ENCODE results near the gene PCDHGB4. TPM values are rescaled to one million over a fixed set of nuclear protein-coding genes. Genes with fewer than 3 reads are reported as not detected.
A peak's percentile ranks its signal among the peaks of the same experiment; 100 is the strongest.
"Not testable (repeated sequence)": the region's sequence is repeated elsewhere in the genome, so short reads cannot be mapped to it uniquely, and the experiment has no call there.

PCDHGB4 gene
- total RNA-seq (2016; rRNA removed; fragmentation: Illumina TruSeq; extraction: Trizol) (1.7 and 3.3 TPM in 2 replicates), polyA plus RNA-seq (2011; rRNA removed) (1.7 and 2.1 TPM in 2 replicates), polyA minus RNA-seq (2011; rRNA and poly(A)+ RNA removed; ENCODE audit: low replicate concordance) (7.9 TPM in 1 of 2 replicates, not detected in the other), Bru-seq, nascent RNA (percentile 47 among the genes with signal in this experiment), BruChase-seq, experiment 1, labeled RNA remaining after a 6-hour chase (percentile 77 among the genes with signal in this experiment), BruChase-seq, experiment 2, labeled RNA remaining after a 2-hour chase (percentile 68 among the genes with signal in this experiment)
- total RNA-seq (2016; cell fraction: cytosol; rRNA removed; fragmentation: Illumina TruSeq; extraction: Trizol; ENCODE audit: low read depth), result 0.09 and 0.10 TPM in 2 replicates
- total RNA-seq (2016; cell fraction: insoluble cytoplasmic fraction; rRNA removed; fragmentation: Illumina TruSeq; extraction: Trizol), result 1.4 and 3.4 TPM in 2 replicates
- 0.24 and 0.43 TPM in 2 replicates for total RNA-seq (2016; cell fraction: membrane; rRNA removed; fragmentation: Illumina TruSeq; extraction: Trizol)
- total RNA-seq (2016; cell fraction: nucleus; rRNA removed; fragmentation: Illumina TruSeq; extraction: Trizol), result 4.9 and 5.3 TPM in 2 replicates
- 1.5 and 1.7 TPM in 2 replicates for polyA plus RNA-seq (2011; cell fraction: cytosol; rRNA removed)
- 2.5 and 2.6 TPM in 2 replicates for polyA plus RNA-seq (2011; cell fraction: nucleus; rRNA removed)
- polyA plus RNA-seq (2012), result 1.4 and 1.6 TPM in 2 replicates
- polyA plus RNA-seq (2016; cell fraction: cytosol; fragmentation: Illumina TruSeq; extraction: Trizol; ENCODE audit: low read depth), result 0.02 and 0.07 TPM in 2 replicates
- 0.84 and 1.1 TPM in 2 replicates for polyA plus RNA-seq (2016; cell fraction: insoluble cytoplasmic fraction; fragmentation: Illumina TruSeq; extraction: Trizol; ENCODE audit: low read depth)
- polyA plus RNA-seq (2016; cell fraction: membrane; fragmentation: Illumina TruSeq; extraction: Trizol; ENCODE audit: low read depth), result 0.15 and 0.19 TPM in 2 replicates
- 2.9 and 3.8 TPM in 2 replicates for polyA plus RNA-seq (2016; cell fraction: nucleus; fragmentation: Illumina TruSeq; extraction: Trizol; ENCODE audit: insufficient read depth, low read depth)
- 2.3 and 4.1 TPM in 2 replicates for polyA minus RNA-seq (2011; cell fraction: cytosol; rRNA and poly(A)+ RNA removed)
- 6.3 and 7.1 TPM in 2 replicates for polyA minus RNA-seq (2011; cell fraction: nucleus; rRNA and poly(A)+ RNA removed)
- long read RNA-seq, experiment 1, full-length matches to known transcripts, result 1 of 1 reads
- long read RNA-seq, experiment 1, partial matches to known transcripts, result 0 of 1 reads
- long read RNA-seq, experiment 1, other reads (novel, unspliced or antisense), result 0 of 1 reads
- long read RNA-seq, experiment 2, full-length matches to known transcripts, result 3 of 3 reads
- long read RNA-seq, experiment 2, partial matches to known transcripts, result 0 of 3 reads
- long read RNA-seq, experiment 2, other reads (novel, unspliced or antisense), result 0 of 3 reads

DNA sequence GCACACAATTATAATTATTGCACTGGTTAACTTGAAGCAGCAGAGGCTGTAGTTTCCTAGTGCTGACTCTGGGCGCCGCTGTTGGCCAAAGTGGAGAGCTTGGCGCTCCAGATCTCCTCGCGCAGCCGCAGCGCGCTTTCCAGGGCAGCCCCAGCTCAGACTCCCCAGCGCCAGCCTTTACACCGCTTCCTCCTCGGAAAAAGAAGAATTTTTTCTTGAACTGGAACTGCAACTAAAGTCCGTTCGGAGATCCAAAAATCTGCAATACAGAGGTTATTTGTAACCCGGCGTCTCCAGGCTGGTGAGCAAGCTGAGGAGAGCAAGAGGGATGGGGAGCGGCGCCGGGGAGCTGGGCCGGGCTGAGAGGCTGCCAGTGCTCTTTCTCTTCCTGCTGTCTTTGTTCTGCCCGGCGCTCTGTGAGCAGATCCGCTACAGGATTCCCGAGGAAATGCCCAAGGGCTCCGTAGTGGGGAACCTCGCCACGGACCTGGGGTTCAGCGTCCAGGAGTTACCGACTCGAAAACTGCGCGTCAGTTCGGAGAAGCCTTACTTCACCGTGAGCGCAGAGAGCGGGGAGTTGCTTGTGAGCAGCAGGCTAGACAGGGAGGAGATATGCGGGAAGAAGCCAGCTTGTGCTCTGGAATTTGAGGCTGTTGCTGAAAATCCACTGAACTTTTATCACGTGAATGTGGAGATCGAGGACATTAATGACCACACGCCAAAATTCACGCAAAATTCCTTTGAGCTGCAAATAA is at the start of gene PCDHGB4:
Gene PCDHGB4 (plus strand): TSS at position 142 of the 755 bp plus-strand sequence. CDS start 187 bp downstream, at position 329.
- FAIRE-seq (peak; percentile 44), DNase-seq (ENCODE audit: low spot score) (peak; percentile 16), ATAC-seq (peak; percentile 96)
- H3K27ac ChIP-seq (ENCODE audit: extremely low read length, insufficient read depth, low read length); H3K9ac ChIP-seq (ENCODE audit: insufficient read depth, low read depth, low read length); H3K27me3 ChIP-seq (ENCODE audit: control insufficient read depth in 1 of 2, insufficient read depth in 2 of 2, low read length in 2 of 2); H3K36me3 ChIP-seq (replicated peaks in 1 of 2; ENCODE audit: control insufficient read depth in 1 of 2, insufficient read depth in 2 of 2, low read length in 2 of 2); H4K20me1 ChIP-seq (ENCODE audit: insufficient read depth, low read length); in situ Hi-C loops (cut with HindIII; ENCODE audit: extremely low pct_ligation_motif_present, low pct_unique_long_range_greater_than_20kb); H3K79me2 ChIP-seq (ENCODE audit: insufficient read depth, low read length); intact Hi-C loops (cut with micrococcal nuclease; ENCODE audit: unreplicated experiment); H2AFZ ChIP-seq (ENCODE audit: low read length); H3K4me1 ChIP-seq (ENCODE audit: insufficient read depth, low read length): not testable (repeated sequence)
- Histone ChIP-seq H3K4me2 (ENCODE audit: low read depth, low read length) (peak within 1 kb of the TSS; percentile 51), H3K4me3 (replicated peaks in 1 of 3; ENCODE audit: insufficient read depth in 1 of 3, low read depth in 2 of 3, low read length in 3 of 3) (peak within 1 kb of the TSS in 2 of 3 experiments; percentile 39 to 50; a peak in 4 of 6 replicates), H3K9me3 (ENCODE audit: low read length) (peaks cover 18% of the 10 kb centered on the region)
- TF ChIP-seq STAG1 (CRISPR knock-in tag; IDR thresholded peaks at IDR 0.05) (peak; percentile 64), PHF8 (CRISPR knock-in tag; IDR thresholded peaks at IDR 0.05) (0 out of 2 replicates have a peak, but pooled peaks have one; percentile 19), RAD21 (CRISPR knock-in tag; IDR thresholded peaks at IDR 0.05) (peak; percentile 59), KDM2A (CRISPR knock-in tag; IDR thresholded peaks at IDR 0.05; ENCODE audit: borderline replicate concordance, low read depth) (peak; percentile 31; the same call in 1 of the 2 replicates)
- TF ChIP-seq, protein P1, sequence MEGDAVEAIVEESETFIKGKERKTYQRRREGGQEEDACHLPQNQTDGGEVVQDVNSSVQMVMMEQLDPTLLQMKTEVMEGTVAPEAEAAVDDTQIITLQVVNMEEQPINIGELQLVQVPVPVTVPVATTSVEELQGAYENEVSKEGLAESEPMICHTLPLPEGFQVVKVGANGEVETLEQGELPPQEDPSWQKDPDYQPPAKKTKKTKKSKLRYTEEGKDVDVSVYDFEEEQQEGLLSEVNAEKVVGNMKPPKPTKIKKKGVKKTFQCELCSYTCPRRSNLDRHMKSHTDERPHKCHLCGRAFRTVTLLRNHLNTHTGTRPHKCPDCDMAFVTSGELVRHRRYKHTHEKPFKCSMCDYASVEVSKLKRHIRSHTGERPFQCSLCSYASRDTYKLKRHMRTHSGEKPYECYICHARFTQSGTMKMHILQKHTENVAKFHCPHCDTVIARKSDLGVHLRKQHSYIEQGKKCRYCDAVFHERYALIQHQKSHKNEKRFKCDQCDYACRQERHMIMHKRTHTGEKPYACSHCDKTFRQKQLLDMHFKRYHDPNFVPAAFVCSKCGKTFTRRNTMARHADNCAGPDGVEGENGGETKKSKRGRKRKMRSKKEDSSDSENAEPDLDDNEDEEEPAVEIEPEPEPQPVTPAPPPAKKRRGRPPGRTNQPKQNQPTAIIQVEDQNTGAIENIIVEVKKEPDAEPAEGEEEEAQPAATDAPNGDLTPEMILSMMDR (CRISPR knock-in tag; IDR thresholded peaks at IDR 0.05), result peak; percentile 66
- TF ChIP-seq, protein P2, sequence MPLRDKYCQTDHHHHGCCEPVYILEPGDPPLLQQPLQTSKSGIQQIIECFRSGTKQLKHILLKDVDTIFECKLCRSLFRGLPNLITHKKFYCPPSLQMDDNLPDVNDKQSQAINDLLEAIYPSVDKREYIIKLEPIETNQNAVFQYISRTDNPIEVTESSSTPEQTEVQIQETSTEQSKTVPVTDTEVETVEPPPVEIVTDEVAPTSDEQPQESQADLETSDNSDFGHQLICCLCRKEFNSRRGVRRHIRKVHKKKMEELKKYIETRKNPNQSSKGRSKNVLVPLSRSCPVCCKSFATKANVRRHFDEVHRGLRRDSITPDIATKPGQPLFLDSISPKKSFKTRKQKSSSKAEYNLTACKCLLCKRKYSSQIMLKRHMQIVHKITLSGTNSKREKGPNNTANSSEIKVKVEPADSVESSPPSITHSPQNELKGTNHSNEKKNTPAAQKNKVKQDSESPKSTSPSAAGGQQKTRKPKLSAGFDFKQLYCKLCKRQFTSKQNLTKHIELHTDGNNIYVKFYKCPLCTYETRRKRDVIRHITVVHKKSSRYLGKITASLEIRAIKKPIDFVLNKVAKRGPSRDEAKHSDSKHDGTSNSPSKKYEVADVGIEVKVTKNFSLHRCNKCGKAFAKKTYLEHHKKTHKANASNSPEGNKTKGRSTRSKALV (CRISPR knock-in tag; IDR thresholded peaks at IDR 0.05), result peak; percentile 46; the same call in 1 of the 2 replicates
- TF ChIP-seq, protein P3, sequence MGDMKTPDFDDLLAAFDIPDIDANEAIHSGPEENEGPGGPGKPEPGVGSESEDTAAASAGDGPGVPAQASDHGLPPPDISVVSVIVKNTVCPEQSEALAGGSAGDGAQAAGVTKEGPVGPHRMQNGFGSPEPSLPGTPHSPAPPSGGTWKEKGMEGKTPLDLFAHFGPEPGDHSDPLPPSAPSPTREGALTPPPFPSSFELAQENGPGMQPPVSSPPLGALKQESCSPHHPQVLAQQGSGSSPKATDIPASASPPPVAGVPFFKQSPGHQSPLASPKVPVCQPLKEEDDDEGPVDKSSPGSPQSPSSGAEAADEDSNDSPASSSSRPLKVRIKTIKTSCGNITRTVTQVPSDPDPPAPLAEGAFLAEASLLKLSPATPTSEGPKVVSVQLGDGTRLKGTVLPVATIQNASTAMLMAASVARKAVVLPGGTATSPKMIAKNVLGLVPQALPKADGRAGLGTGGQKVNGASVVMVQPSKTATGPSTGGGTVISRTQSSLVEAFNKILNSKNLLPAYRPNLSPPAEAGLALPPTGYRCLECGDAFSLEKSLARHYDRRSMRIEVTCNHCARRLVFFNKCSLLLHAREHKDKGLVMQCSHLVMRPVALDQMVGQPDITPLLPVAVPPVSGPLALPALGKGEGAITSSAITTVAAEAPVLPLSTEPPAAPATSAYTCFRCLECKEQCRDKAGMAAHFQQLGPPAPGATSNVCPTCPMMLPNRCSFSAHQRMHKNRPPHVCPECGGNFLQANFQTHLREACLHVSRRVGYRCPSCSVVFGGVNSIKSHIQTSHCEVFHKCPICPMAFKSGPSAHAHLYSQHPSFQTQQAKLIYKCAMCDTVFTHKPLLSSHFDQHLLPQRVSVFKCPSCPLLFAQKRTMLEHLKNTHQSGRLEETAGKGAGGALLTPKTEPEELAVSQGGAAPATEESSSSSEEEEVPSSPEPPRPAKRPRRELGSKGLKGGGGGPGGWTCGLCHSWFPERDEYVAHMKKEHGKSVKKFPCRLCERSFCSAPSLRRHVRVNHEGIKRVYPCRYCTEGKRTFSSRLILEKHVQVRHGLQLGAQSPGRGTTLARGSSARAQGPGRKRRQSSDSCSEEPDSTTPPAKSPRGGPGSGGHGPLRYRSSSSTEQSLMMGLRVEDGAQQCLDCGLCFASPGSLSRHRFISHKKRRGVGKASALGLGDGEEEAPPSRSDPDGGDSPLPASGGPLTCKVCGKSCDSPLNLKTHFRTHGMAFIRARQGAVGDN (CRISPR knock-in tag; IDR thresholded peaks at IDR 0.05), result peak; percentile 3; the same call in 1 of the 2 replicates
- POLR2A ChIA-PET, result interaction anchor here (1.2 kb wide), 1 partner anchor 67 kb away, joined by 3 read pairs; the partner anchor contains the start of gene TAF7
- WGBS (ENCODE audit: low lambda C conversion rate), result 46% methylated on average over 18 of the region's 40 CpGs
- TSS peak; percentile 47 for BruUV-seq (replicated peaks)
- CTCF ChIA-PET (ENCODE audit: low intra/inter-chr PET ratio, low total read pairs), result interaction anchor here (0.6 to 1.5 kb wide), 3 partner anchors 137 to 177 kb away, joined by 3 to 8 read pairs (median 3); no protein-coding TSS in a partner anchor

Data from HepG2 (cell line).